ENCODE results near the gene CEACAM3. TPM values are rescaled to one million over a fixed set of nuclear protein-coding genes. Genes with fewer than 3 reads are reported as not detected.

Gene CEACAM3
- total and polyA plus RNA-seq, 4 experiments from 2014 or later: not detected

DNA sequence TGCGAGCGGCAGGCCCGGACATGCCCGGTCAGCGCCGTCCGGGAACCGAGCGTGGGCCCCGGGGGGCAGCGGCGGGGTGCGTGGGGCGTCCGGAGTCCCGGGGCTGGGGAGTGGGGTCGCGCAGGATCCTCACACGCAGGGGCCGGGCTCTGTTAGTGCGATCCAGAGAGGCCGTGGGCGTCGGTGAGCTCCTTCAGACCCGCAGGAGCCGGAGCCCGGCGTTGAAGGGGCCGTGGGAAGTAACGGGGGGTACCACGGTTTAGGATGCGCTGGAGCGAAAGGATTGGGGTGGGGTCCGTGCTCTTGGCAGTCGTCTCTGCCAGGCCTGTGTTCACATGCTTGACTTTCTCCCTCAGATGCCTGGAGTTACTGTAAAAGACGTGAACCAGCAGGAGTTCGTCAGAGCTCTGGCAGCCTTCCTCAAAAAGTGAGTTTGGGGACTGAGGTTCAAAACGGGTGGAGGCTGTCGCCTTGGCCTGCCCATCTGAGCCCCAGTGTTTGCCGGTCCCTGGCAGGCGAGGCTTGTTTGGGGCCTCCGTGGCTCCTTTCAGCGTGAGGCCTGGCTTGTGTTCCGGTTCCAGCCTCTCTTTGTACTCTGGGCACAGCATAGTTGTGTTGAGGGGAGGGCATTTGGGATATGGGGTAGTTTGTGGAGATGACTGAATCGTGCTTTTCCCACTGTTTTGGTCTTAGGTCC, 64.2 kb downstream of the CEACAM3 start:
- H3K27me3 ChIP-seq (ENCODE audit: insufficient read depth, low read length): no peaks in the 10 kb centered on the region
- peak in 1 of 5 donors; percentile 29 for DNase-seq
- peak overlapping the region; percentile 89 to 95 (median 92) for H3K4me3 Mint-ChIP-seq
- peak overlapping the region; percentile 91 to 96 (median 95) for H3K27ac Mint-ChIP-seq
- peak overlapping the region; percentile 96 for H3K27ac ChIP-seq (ENCODE audit: low read depth, low read length)
- no peaks in the 10 kb centered on the region for H3K27me3 Mint-ChIP-seq
- CTCF ChIA-PET (ENCODE audit: partially characterized antibody): interaction anchor here (0.6 to 8.8 kb wide), 14 partner anchors 9 to 174 kb away, joined by 3 to 125 read pairs (median 6); partner anchors contain the start of genes CD79A, ERFL and RABAC1
- H3K4me1 Mint-ChIP-seq: peaks cover 34 to 56% (median 44%) of the 10 kb centered on the region in 4 donors
- peak overlapping the region; percentile 82 to 86 for H3K4me3 ChIP-seq (ENCODE audit: low read length in 2 of 2)
- H3K36me3 ChIP-seq (ENCODE audit: insufficient read depth, low read length): peaks cover 46% of the 10 kb centered on the region
- intact Hi-C loops (cut with micrococcal nuclease): loop anchor here (1.0 to 5.0 kb wide), 3 partner anchors 11 to 217 kb away; partner anchors contain the start of gene ZNF574
- no peaks in the 10 kb centered on the region for H3K9me3 ChIP-seq (ENCODE audit: control insufficient read depth in 1 of 2, low read length in 2 of 2)
- peaks cover 57% of the 10 kb centered on the region for H3K4me1 ChIP-seq (ENCODE audit: insufficient read depth, low read length)
- H3K9me3 Mint-ChIP-seq: no peaks in the 10 kb centered on the region
- POLR2A ChIA-PET (ENCODE audit: partially characterized antibody): interaction anchor here (0.8 to 7.8 kb wide), 21 partner anchors 9 to 597 kb away, joined by 3 to 261 read pairs (median 8); partner anchors contain the start of genes ARHGEF1, CD79A, ERFL and HNRNPUL1
- peaks cover 35 to 51% of the 10 kb centered on the region in 2 donors for H3K36me3 Mint-ChIP-seq

Other genes with a start within 250 kb of the CEACAM3 start
- 10 to 100 TPM; 42.8 to 48.7 TPM for gene CEACAM21, start 220.4 kb upstream of the CEACAM3 start, total RNA-seq
- 10 to 100 TPM; 60.4 to 61.2 TPM for gene CEACAM21, start 220.4 kb upstream of the CEACAM3 start, polyA plus RNA-seq
- gene CEACAM4, start 169.5 kb upstream of the CEACAM3 start, total RNA-seq: under 1 TPM; 0.28 to 0.64 TPM
- gene CEACAM4, start 169.5 kb upstream of the CEACAM3 start, polyA plus RNA-seq: not detected
- not detected for gene CEACAM7, start 108.3 kb upstream of the CEACAM3 start, total RNA-seq
- not detected for gene CEACAM7, start 108.3 kb upstream of the CEACAM3 start, polyA plus RNA-seq
- not detected for gene CEACAM5, start 88.0 kb upstream of the CEACAM3 start, total RNA-seq
- gene CEACAM5, start 88.0 kb upstream of the CEACAM3 start, polyA plus RNA-seq: not detected
- gene CEACAM6, start 41.1 kb upstream of the CEACAM3 start, total RNA-seq: not detected
- gene CEACAM6, start 41.1 kb upstream of the CEACAM3 start, polyA plus RNA-seq: not detected
- not detected for gene LYPD4, start 48.1 kb downstream of the CEACAM3 start, total RNA-seq
- not detected for gene LYPD4, start 48.1 kb downstream of the CEACAM3 start, polyA plus RNA-seq
- gene DMRTC2, start 48.5 kb downstream of the CEACAM3 start, total RNA-seq: not detected
- not detected for gene DMRTC2, start 48.5 kb downstream of the CEACAM3 start, polyA plus RNA-seq
- 1,000 to 10,000 TPM; 3,807 to 4,015 TPM for gene RPS19, start 63.7 kb downstream of the CEACAM3 start, total RNA-seq
- 1,000 to 10,000 TPM; 4,853 to 7,200 TPM for gene RPS19, start 63.7 kb downstream of the CEACAM3 start, polyA plus RNA-seq
- 1 to 10 TPM in 1 of 2 experiments, under 1 TPM in 1; 0.93 to 1.3 TPM for gene CD79A, start 80.7 kb downstream of the CEACAM3 start, total RNA-seq
- 10 to 100 TPM in 1 of 2 donors, 1 to 10 TPM in 1; 5.1 to 29.7 TPM for gene CD79A, start 80.7 kb downstream of the CEACAM3 start, polyA plus RNA-seq
- 100 to 1,000 TPM; 956 to 992 TPM for gene ARHGEF1, start 86.6 kb downstream of the CEACAM3 start, total RNA-seq
- gene ARHGEF1, start 86.6 kb downstream of the CEACAM3 start, polyA plus RNA-seq: 100 to 1,000 TPM; 140 to 325 TPM
- gene ERFL, start 131.9 kb downstream of the CEACAM3 start, total RNA-seq: 1 to 10 TPM; 6.6 to 9.2 TPM
- gene ERFL, start 131.9 kb downstream of the CEACAM3 start, polyA plus RNA-seq: under 1 TPM in 1 of 2 donors, not detected in 1; 0.11 TPM
- gene RABAC1, start 162.7 kb downstream of the CEACAM3 start, total RNA-seq: 100 to 1,000 TPM in 1 of 2 experiments, 10 to 100 TPM in 1; 97.4 to 100 TPM
- 100 to 1,000 TPM; 198 to 256 TPM for gene RABAC1, start 162.7 kb downstream of the CEACAM3 start, polyA plus RNA-seq
- 1 to 10 TPM; 2.7 to 3.5 TPM for gene ATP1A3, start 197.6 kb downstream of the CEACAM3 start, total RNA-seq
- under 1 TPM; 0.89 to 0.95 TPM for gene ATP1A3, start 197.6 kb downstream of the CEACAM3 start, polyA plus RNA-seq

Measured in CD4-positive, alpha-beta memory T cell (primary cell).